Body of pancreas (tissue), 4 donors: Measurements from ENCODE around the gene ATP1A3.

Experiments used
- CTCF ChIP-seq, 7 experiments: fragments of 450-650 bp in 4 of 7; fragments of 200-600 bp in 3 of 7; sonication (generic) in 3 of 7; IDR thresholded peaks; one replicate each; pipeline ENCODE4 v1.5.1; 2016 to 2019; ENCODE audit warnings: antibody characterized with exemption in 7 of 7
- POLR2A ChIP-seq, 3 donors: fragments of 450-650 bp; IDR thresholded peaks; one replicate each; pipeline ENCODE4 v1.6.1; 2016; ENCODE audit warnings: antibody characterized with exemption in 3 of 3, mild to moderate bottlenecking in 2 of 3

GRCh38 chr19:42037649-42038048 lies 43.6 kb upstream of the ATP1A3 start:
- TF ChIP-seq CTCF (IDR thresholded peaks at IDR 0.05) (no peak), POLR2A (IDR thresholded peaks at IDR 0.05) (no peak)
